CD4-positive, alpha-beta T cell treated with Interleukin-6 for 4 hours (primary cell): ENCODE results near the gene KCNJ5.

Experiments used
- DNase-seq: peaks from one replicate; pipeline ENCODE4 v3.0.0-alpha.2; 2020; ENCODE audit warnings: mixed read lengths

Gene KCNJ5

GRCh38 chr11:128897826-128898225, 6.7 kb downstream of the KCNJ5 start:
- no peak for DNase-seq

- DNase-seq: no peak
Measured at GRCh38 chr11:128898580-128899344, 7.6 kb downstream of the KCNJ5 start.

- no peak for DNase-seq
Measured at GRCh38 chr11:128900468-128900867, 9.3 kb downstream of the KCNJ5 start.

- DNase-seq: no peak
Measured at GRCh38 chr11:128901653-128902514, 10.7 kb downstream of the KCNJ5 start.

- DNase-seq: no peak
Measured at GRCh38 chr11:128902515-128903066, 11.4 kb downstream of the KCNJ5 start.

- DNase-seq: no peak
Measured at GRCh38 chr11:128903248-128904061, 12.3 kb downstream of the KCNJ5 start.

- DNase-seq: no peak
Measured at GRCh38 chr11:128904303-128904655, 13.1 kb downstream of the KCNJ5 start.

GRCh38 chr11:128904656-128905344, 13.6 kb downstream of the KCNJ5 start:
- DNase-seq: no peak

- DNase-seq: peak; percentile 58
Measured at GRCh38 chr11:128905345-128906184, 14.4 kb downstream of the KCNJ5 start.

- no peak for DNase-seq
Measured at GRCh38 chr11:128906185-128907050, 15.3 kb downstream of the KCNJ5 start.

- no peak for DNase-seq
Measured at GRCh38 chr11:128907585-128907984, 16.4 kb downstream of the KCNJ5 start.

- peak; percentile 25 for DNase-seq
Measured at GRCh38 chr11:128908391-128909246, 17.5 kb downstream of the KCNJ5 start.

- DNase-seq: no peak
Measured at GRCh38 chr11:128909438-128910125, 18.4 kb downstream of the KCNJ5 start.

GRCh38 chr11:128910576-128910975, 19.4 kb downstream of the KCNJ5 start:
- no peak for DNase-seq

GRCh38 chr11:128911239-128911638, 20.1 kb downstream of the KCNJ5 start:
- DNase-seq: no peak

GRCh38 chr11:128911701-128912100, 20.5 kb downstream of the KCNJ5 start:
- no peak for DNase-seq

GRCh38 chr11:128913806-128914205, 22.6 kb downstream of the KCNJ5 start:
- DNase-seq: no peak
